NCI-H226 (cell line): ENCODE measurements around the gene SNX17.
A peak's percentile ranks its signal among the peaks of the same experiment; 100 is the strongest.

ENCODE experiments used
- DNase-seq: peaks from one replicate; pipeline ENCODE4 v3.0.0-alpha.2; 2015

SNX17 gene

DNA sequence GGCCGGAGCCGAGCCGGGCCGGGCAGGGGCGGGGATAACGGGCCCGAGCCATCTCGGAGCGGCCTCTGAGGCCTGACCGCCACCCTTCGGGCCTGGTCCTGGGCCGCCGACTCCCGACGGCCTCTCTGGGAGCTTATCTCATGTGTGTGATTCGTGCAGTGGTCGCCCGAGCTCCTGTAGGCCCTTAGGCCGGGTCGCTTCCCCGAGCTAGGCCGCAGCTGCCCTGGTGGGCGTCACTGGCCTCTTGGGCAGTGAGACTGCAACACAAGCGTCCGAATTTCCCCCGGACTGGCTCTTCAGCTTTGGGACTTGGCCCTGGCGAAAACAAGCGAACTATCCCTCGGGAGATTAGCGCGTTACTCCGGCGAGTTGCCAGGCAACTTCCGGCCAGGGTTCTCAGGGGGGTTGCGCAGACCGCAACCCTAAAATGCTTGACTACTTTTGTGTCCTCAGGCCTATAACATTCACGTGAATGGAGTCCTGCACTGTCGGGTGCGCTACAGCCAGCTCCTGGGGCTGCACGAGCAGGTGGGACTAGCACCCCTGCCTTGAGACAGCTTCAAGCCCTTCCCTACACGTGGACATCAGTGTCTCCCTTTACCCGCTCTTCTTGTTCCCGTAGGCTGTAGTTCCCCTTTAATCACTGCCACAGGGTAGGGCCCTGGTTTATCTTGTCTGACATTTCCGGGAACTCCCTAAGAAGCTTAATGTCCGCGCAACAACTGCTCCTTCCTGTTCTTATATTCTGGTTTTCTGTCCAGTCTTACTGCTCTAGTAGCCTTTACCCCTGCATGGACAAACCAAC, 602 bp downstream of the SNX17 start:
- peak; percentile 56 for DNase-seq

DNA sequence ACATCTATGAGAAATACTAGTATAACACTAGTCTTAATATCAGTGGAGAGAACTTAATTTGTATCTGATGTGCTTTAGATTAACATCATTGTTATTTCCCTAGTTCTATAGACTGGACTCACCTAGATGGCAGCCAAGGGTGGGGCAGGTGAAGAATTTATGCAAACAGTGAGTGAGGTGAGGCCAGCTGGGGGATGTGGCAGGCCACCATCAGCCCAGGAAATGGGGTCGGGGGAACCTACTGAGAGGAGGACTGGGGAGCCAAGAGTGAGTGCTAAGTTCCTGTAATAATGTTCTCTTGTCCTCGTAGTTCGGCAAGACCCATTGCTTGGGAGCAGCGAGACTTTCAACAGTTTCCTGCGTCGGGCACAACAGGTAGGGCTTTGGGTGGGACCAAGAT, 2.5 kb downstream of the SNX17 start:
- no peak for DNase-seq

DNA sequence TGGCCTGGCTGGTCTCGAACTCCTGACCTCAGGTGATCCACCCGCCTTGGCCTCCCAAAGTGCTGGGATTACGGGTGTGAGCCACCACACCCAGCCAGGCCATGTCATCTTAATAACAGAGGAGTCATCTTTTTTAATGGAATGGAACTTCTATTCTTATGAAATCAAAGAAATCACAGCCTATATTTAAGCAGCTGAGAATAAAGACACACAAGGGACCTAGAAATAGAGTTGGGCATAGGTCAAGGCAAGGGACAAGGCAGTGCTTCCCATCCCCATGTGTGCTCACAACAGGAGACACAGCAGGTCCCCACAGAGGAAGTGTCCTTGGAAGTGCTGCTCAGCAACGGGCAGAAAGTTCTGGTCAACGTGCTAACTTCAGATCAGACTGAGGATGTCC, 3.2 kb downstream of the SNX17 start:
- no peak for DNase-seq

DNA sequence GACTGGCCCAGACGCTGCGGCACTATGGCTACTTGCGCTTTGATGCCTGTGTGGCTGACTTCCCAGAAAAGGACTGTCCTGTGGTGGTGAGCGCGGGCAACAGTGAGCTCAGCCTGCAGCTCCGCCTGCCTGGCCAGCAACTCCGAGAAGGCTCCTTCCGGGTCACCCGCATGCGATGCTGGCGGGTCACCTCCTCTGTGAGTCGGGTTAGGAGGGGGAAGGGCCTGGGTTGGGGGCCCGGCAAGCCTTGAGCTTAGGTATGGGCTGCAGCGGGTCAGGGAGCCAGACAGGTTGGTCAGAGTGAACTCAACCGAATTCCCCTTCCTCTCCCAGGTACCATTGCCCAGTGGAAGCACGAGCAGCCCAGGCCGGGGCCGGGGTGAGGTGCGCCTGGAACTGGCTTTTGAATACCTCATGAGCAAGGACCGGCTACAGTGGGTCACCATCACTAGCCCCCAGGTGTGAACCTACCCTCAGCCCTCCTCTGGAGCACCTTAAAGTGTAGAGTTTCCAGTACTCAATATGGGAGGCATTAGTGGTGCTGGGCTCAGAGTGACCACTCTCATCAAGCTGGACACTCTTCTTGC, 5.2 kb downstream of the SNX17 start:
- DNase-seq: no peak

DNA sequence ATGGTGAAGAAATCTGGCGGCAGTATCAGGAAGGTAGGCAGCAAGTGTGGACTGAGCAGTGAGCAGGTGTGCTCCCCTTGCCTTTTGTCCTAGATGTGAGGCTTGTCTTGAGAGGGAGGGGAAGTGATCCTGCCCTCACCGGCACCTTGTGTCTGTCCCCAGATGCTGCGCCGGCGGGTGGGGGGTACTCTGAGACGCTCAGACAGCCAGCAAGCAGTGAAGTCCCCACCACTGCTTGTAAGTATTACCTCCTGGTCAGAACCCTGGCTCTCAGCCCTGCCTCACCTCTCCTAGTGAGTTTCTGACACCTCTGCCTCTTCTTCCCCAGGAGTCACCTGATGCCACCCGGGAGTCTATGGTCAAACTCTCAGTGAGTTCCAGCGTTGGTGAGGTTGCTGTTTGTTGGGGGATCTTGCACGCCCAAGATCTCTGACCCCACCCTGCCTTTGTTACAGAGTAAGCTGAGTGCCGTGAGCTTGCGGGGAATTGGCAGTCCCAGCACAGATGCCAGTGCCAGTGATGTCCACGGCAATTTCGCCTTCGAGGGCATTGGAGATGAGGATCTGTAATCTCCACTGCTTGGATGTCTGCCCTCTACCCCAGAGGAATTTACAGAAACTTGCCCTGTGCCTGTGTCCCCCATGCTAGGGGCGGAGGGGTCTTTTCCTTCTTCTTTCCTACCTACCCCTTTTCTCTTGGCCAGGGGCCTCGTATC, 5.9 kb downstream of the SNX17 start:
- DNase-seq: no peak

DNA sequence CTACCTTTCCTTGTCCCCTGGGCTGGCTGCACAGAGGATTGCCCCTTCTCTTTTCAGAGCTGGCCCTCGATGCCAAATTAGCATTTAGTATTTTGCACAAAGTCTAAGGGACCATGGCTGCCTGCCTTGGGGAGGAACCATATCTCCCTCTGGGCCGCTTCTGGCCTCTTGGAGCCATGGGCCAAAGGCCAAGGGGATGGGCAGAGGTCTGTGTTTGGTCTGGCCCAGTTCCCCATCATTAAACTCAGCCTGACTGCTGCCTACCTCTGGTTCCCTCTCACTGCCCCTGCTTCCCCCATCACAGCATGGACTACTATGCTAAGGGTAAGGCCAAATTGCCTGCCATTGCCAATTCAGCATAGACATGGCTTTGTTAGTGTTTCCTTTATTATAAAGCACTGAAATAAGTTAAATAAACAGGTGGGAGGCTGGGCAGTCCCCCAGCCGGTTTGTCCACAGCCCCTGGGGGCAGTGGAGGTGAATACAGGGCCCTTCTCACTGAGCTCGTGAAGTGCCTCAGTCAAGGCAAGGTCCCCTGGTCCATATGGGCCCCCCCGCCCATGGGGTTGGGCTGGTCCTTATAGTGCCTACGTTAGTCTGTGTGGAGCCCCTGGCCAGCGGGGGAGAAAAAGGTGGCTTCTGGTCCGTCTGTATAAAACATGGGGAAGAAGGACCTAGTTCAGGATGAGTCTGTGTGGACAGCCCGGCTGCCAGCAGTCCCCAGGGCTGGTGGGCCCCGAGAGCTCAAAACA, 6.6 kb downstream of the SNX17 start:
- no peak for DNase-seq

DNA sequence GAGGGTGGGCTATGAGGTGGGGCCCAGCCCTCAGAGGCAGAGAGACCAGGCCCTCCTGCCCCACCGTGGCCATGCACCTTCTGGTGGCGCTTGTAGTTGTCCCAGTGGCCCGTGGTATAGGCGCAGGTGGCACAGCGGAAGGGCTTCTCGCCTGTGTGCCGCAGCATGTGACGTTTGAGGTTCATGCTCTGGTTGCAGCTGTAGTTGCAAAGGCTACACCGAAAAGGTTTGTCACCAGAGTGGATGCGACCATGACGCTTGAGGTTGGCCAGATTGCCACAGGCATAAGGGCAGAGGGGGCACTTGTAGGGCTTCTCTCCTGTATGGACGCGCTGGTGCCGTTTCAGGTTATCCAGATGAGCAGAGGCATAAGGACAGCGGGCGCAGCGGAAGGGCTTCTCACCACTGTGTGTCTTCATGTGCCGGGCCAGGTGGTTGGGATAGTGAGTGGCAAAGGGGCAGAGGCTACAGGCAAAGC, 7.2 kb downstream of the SNX17 start:
- no peak for DNase-seq

DNA sequence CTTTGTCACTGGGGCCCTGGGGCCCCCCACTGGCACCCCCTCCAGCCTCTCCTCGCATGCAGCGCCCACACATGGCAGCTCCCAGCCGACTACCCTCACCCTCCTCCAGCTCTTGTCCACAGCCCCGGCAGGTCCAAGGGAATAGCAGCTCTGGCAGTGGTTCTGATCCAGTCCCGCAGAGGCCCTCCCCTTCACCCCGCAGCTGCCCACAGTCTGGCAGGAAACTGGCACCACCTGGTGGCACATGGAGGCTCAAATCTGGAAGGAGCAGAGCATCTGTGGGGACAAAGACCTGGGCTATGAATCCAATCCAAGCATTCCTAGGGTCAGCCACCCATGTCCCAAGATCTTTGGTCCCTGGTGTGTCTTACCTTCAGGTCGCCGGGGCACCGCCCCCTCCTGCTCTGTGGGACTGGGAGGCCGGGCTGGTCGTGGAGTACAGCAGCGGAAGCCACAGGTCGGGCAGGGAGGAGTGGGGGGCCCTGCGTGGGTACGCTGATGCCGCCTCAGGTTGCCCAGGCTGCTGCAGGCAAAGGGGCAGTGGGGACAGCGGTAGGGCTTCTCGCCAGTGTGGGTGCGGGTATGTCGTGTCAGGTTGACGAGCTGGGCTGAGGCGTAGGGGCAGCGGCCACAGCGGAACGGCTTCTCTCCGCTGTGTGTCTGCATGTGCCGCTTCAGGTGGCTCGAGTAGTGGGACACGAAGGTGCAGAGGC, 7.8 kb downstream of the SNX17 start:
- peak; percentile 26 for DNase-seq

DNA sequence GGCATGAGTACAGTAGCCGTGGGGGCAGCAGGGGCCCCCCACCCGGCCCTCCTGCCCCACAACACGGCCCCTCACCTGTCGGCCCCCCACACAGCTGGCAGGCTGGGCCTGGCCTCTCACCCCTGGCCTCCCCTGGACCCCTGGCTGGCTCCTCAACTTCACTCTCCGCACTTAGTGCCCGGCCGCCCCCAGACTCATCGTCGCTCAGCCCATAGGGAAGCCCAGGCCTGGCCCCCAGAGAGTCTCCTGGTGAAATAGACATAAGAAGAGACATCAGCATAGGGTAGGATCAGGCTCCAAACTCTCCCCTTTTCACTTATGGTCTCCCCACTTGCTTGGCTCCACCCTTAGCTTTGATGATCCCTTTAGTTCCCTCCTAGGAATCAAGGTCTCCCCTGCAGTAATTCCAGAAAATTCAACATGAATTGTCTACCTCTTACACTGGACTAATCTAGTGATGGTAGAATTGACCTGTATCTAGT, 8.4 kb downstream of the SNX17 start:
- no peak for DNase-seq

DNA sequence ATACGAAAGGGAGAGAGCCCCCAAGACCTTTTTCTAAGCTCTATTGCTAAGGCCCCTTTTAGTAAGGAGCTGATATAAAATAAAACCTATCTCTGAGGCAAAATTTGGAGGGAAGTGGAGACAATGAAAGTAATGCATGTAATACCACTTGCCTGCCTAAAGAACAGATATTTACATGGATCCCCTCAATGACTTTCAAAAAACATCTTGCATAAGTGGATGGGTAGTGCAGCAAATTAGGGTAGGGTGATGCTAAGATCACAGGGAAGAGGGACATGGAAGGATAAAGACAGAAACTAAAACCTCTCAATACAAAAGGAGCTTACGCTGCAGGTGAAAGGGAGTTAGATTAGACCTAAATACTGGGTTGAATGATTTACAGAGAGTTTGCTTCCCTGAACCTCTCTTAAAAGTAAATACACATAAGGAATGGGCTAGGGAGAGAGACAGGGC, 9.0 kb downstream of the SNX17 start:
- no peak for DNase-seq

DNA sequence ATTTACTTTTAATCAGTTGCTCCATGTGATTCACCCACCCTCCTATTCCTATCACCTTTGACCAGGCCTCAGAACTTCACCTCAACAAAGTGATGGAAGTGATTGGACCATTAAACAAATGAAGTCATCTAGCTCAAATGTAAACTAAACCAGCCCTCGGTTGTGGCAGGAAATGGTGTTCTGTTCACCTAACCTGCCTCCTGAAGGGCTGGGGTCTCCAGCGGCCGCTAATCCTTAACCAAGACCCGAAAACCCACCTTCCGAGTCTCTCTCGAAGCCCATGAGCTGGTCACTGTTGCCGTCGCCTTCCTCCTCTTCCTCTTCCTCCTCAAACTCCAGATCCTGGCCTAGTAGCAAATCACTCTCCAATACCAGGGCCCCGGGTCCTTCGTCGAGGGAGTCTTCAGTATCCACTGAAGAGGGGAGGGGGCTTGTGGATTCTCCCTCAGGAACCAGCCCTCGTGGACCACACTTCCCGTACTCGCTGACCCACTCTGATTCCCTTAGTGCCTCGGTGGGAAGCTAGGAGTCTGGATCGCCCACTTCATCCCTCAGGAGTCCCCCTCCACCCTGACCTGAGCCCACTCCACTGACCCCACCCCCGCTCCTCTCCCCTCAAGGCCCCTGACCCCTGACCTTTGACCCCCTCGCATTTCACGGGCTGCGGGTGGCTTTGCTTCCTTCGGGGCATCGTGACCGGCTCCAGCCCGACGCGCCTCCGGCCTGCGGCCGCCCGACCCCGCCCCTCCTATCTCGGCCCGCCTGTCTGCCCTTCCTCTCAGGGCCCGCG, 9.6 kb downstream of the SNX17 start:
- no peak for DNase-seq

DNA sequence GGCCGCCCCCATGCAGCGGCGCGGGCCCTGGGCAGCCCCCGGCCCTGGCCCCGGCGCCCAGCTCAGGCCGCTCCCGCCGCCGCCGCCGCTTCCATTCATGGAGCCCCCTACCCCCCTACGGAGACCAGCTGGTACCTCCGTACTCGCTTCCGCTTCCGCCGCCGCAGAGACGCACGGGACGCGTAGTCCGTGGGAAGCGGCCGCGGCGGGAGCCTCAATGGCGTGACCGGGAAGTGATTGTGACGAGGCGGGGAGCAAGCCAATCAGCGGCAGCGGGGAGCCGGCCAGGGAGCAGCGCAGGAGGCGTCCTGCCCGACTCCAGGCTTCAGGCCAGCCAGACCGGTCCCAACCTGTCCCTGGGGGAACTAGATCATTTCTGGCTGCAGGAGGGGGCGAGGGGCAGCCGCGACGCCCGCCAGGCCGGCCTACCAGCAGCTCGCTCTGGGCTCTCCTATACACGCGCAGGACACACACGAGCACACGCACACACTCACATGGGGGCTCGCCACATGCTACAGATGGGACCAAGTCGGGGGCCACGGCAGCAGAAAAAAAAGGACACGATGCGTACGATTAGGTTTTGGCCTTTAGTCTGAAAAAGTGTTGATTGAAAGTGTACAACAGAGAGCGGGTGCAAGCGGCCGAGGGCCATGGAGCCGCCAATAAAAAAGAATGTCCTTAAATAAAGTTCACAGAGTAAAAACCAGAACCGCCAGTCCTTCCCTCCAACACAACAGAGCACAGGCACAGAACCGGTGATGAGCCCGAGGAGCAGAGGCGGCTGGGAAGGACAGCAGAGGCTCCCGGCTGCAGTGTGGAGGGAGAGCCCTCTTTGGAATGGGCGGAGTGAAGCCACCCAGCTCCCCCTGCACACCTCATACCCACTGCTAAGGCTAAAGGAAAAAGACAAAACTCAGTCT, 10.5 kb downstream of the SNX17 start, which contains the start of gene ZNF513:
TSS of gene ZNF513 (minus strand) at position 109 of the 920 bp plus-strand sequence. CDS start 208 bp downstream, outside the sequence.
- peak; percentile 92 for DNase-seq

DNA sequence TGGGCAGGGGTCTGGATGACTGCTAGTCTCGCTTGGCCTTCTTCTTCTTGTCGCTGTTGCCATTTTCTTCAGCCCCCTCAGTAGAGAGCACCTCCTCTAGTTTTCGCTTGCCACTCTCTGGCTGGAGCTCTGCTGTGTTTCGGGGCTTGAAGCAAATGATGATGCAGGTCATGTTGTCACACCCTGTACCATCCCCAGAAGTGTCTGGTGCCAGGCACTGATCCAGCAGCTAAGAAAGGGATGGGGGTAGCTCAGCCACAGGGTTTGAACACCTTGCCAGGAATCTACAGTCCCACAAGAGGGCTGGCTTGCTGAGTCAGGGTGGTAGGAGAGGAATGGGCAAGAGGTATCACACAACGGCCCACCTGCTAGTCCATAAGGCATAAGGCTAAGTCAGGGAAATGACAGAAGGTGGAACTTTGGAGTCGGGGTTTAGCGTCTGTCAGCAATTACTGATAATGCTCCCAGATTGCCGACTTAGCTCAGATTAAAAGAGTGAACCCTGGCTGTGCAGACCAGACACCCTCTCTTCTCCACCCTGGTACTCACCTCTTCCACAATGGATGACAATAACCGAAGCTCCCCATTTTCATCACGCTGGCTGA, 11.3 kb downstream of the SNX17 start:
- DNase-seq: no peak

DNA sequence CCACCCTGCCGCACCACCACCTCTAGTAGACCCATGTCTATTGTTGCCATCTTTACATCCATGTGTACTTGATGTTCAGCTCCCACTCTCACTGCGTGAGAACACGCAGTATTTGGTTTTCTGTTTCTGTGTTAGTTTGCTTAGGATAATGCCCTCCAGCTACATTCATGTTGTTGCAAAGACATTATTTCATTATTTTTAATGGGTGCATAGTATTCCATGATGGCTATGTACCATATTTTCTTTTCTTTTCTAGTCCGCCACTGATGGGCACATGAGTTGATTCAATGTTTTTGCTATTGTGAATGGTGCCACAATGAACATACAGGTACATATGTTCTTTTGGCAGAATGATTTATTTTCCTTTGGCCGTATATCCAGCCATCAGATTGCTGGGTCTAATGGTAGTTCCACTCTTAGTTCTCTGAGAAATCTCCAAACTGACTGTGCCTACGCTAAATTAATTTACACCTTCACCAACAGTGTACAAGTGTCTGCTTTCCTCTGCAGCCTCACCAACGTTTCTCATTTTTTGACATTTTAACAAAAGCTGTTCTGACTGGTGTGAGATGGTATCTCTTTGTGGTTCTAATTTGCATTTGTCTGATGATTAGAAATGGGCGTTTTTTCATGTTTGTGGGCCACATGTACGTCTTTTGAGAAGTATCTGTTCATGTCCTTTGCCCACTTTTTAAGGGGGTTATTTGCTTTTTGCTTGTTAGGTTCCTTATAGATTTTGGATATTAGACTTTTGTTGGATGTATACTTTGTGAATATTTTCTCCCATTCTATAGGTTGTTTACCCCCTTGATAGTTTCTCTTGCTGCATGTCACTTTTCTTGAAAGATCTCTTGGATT, 20.6 kb downstream of the SNX17 start:
- no peak for DNase-seq

DNA sequence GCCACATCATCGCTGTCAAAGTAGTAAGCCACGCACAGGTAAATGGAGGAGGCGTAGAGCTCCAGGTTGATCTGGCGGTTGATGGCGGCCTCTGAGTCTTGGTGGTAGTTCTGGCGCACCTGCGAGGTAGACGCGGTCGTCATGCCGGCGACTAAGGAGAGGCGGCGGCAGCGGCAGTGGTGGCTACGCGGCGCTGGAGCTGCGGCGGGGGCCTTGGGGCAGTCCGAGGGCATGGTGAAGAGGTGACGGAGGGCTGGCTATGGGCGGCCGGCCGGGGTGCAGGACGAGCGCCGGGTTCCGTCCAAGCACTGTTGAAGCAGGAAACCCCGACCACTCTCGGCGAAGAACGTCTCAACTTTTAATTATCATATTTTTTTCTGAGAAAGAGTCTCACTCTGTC, 22.8 kb downstream of the SNX17 start:
- DNase-seq: no peak

DNA sequence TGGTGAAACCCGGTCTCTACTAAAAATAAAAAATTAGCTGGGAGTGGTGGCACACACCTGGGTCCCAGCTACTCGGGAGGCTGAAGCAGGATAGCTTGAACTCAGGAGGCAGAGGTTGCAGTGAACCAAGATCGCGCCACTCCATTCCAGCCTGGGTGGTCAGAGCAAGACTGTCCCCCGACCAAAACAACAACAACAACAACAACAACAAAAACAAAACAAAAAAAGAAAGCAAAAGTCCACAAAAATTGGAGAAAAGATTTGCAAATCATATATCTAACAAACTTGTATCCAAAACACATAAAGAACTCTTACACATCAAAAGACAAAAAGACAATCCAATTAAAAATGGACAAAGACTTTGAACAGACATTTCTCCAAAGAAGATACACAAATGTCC, 28.5 kb downstream of the SNX17 start:
- DNase-seq: no peak

DNA sequence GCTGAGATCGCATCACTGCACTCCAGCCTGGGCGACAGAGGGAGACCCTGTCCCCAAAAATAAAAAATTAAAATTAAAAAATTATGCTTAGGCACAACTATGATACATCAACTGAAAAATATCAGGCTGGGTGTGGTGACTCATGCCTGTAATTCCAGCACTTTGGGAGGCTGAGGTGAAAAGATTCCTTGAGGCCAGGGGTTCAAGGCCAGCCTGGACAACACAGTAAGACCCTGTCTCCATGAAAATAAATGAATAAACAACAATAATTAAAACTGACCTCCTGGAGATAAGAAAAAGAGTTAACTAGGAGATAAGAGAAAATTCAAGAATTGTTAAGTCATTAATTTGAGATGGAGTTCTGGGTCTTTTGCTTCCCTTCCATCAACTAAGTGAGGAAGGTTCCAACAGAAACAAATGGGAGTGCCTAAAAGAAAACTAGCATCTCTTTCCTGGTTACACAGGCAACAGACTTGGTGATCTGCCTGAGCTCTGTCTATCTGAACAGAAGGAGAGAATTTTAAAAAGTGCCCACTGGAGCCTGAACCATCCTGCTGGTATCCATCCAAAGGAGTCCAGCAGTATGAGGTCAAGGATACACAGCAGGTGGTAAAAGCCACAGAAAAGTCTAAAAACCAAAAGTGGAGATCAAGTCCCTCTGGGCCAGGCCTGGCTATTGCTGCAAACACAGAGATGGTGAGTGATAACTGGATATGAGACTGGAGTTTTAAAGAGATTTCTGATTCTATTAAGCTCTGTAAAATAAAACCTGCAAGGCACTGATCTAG, 30.1 kb downstream of the SNX17 start:
- no peak for DNase-seq
